Activated B cell treated with CpG ODN at 0.5 μM for 24 hours (primary cell): Measurements from ENCODE around the gene ZNF664. TPM values are rescaled to one million over a fixed set of nuclear protein-coding genes. Genes with fewer than 3 reads are reported as not detected.
"Not testable (repeated sequence)": the region's sequence is repeated elsewhere in the genome, so short reads cannot be mapped to it uniquely, and the experiment has no call there.

ENCODE experiments used
- ATAC-seq: fragments of 200-7000 bp; cut with Tn5 transposase; one replicate; pipeline ENCODE4 v1.10.0; 2021; ENCODE audit warnings: low read depth, mild to moderate bottlenecking, moderate library complexity
- CTCF ChIA-PET: fragments of 350-600 bp; sonication (Branson Sonifier 250); formaldehyde crosslinking; loops from one replicate; lab custom pipeline; 2021; ENCODE audit warnings: antibody characterized with exemption; lab: Charles Lee
- POLR2A ChIA-PET: fragments of 350-600 bp; sonication (Branson Sonifier 250); formaldehyde crosslinking; loops from one replicate; lab custom pipeline; 2021; ENCODE audit warnings: antibody characterized with exemption; lab: Charles Lee
- DNase-seq: peaks from one replicate; pipeline ENCODE4 v3.0.0; 2022
- H3K27ac Mint-ChIP-seq: one replicate; pipeline ENCODE4 v1.8.0; 2020; ENCODE audit warnings: mixed read lengths
- H3K27me3 Mint-ChIP-seq: one replicate; pipeline ENCODE4 v1.8.0; 2021; ENCODE audit warnings: mixed read lengths
- H3K36me3 Mint-ChIP-seq: one replicate; pipeline ENCODE4 v1.8.0; 2021; ENCODE audit warnings: low read depth, mixed read lengths
- H3K4me1 Mint-ChIP-seq: one replicate; pipeline ENCODE4 v1.8.0; 2021; ENCODE audit warnings: mixed read lengths
- H3K4me3 Mint-ChIP-seq: one replicate; pipeline ENCODE4 v1.8.0; 2020; ENCODE audit warnings: mild to moderate bottlenecking, mixed read lengths
- H3K9me3 Mint-ChIP-seq: one replicate; pipeline ENCODE4 v1.8.0; 2020; ENCODE audit warnings: mixed read lengths
- CTCF ChIP-seq: fragments of 200-600 bp; IDR thresholded peaks from one replicate; pipeline ENCODE4 v1.8.0; 2022; ENCODE audit warnings: antibody characterized with exemption, mild to moderate bottlenecking
- intact Hi-C: fragments of 100-400 bp; cut with micrococcal nuclease; formaldehyde crosslinking; loops from one replicate; pipeline ENCODE4 v1.15.1; 2024
- total RNA-seq: library from RNA; stranded (reverse); gene quantifications from 2 replicates; pipeline ENCODE4 v1.2.3, GENCODE V29; 2022

The ZNF664 gene
- total RNA-seq, 1 donor from 2014 or later: 40.7 TPM

GRCh38 chr12:123946152-123946515 is 26.9 kb upstream of the ZNF664 start:
- CTCF ChIA-PET: no interaction called here
- TF ChIP-seq CTCF: no peak
- DNase-seq (no peak), ATAC-seq (no peak)
- Mint-ChIP-seq H3K9me3 (no peaks in the 10 kb centered on the region), H3K36me3 (peaks cover 52% of the 10 kb centered on the region), H3K4me3 (no peak overlapping the region), H3K27ac (no peak overlapping the region), H3K4me1 (no peaks in the 10 kb centered on the region), H3K27me3 (no peaks in the 10 kb centered on the region)
- intact Hi-C loops: no loop called here
- POLR2A ChIA-PET: no interaction called here

DNA sequence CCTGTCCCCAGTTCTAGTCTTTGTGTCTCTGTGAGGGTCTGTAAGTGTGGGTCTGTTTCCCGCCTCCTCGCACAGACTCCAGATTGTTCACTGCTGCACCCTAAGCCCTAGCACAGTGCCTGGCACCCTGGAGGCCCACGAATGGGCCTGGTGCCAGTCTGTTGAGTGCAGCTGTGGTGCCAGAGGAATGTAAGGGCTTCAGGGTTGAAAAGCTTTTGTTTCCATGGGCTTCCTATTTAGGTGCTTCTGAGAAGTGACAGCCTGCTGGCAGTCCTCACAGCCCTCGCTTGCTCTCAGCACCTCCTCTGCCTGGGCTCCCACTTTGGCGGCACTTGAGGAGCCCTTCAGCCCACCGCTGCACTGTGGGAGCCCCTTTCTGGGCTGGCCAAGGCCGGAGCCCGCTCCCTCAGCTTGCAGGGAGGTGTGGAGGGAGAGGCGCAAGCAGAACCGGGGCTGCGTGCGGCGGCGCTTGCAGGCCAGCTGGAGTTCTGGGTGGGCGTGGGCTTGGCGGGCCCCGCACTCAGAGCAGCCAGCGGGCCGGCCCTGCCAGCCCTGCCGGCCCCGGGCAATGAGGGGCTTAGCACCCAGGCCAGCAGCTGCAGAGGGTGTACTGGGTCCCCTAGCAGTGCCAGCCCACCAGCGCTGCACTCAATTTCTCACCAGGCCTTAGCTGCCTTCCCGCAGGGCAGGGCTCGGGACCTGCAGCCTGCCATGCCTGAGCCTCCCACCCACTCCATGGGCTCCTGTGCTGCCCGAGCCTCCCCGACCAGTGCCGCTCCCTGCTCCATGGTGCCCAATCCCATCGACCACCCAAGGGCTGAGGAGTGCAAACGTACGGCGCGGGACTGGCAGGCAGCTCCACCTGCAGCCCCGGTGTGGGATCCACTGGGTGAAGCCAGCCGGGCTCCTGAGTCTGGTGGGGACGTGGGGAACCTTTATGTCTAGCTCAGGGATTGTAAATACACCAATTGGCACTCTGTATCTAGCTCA is 26.2 kb upstream of the ZNF664 start:
- H3K4me1 Mint-ChIP-seq, CTCF ChIA-PET, ATAC-seq, intact Hi-C loops, H3K27me3 Mint-ChIP-seq, H3K9me3 Mint-ChIP-seq, POLR2A ChIA-PET, H3K27ac Mint-ChIP-seq, H3K4me3 Mint-ChIP-seq, DNase-seq: not testable (repeated sequence)
- peaks cover 45% of the 10 kb centered on the region for H3K36me3 Mint-ChIP-seq

DNA sequence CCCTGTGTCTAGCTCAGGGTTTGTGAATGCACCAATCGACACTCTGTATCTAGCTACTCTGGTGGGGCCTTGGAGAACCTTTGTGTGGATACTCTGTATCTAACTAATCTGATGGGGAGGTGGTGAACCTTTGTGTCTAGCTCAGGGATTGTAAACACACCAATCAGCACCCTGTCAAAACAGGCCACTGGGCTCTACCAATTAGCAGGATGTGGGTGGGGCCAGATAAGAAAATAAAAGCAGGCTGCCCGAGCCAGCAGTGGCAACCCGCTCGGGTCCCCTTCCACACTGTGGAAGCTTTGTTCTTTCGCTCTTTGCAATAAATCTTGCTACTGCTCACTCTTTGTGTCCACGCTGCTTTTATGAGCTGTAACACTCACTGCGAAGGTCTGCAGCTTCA is 25.5 kb upstream of the ZNF664 start:
- ATAC-seq, H3K9me3 Mint-ChIP-seq, H3K4me1 Mint-ChIP-seq, DNase-seq, CTCF ChIA-PET, H3K27ac Mint-ChIP-seq, intact Hi-C loops, POLR2A ChIA-PET, H3K4me3 Mint-ChIP-seq, H3K27me3 Mint-ChIP-seq: not testable (repeated sequence)
- H3K36me3 Mint-ChIP-seq: peaks cover 38% of the 10 kb centered on the region

DNA sequence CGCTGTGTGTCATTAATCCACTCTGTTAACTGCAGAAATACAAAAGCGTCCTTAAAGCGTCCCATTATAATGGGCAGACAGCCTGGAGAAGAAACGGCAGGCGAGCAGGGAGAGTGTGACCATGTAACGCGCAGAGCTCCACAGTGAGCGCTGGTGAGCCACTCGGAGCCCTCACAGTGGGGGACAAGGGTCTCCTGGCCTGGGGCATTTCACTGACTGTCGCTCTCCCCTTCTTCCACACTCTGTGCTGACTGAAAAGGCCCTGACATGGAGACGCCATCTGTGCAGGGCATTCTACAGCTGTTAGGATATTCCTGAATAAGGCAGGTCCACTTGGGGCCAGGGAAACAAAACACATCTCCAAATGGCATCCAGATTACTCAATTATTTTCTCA is 24.6 kb upstream of the ZNF664 start:
- no peak overlapping the region for H3K27ac Mint-ChIP-seq
- intact Hi-C loops: no loop called here
- no peak for DNase-seq

DNA sequence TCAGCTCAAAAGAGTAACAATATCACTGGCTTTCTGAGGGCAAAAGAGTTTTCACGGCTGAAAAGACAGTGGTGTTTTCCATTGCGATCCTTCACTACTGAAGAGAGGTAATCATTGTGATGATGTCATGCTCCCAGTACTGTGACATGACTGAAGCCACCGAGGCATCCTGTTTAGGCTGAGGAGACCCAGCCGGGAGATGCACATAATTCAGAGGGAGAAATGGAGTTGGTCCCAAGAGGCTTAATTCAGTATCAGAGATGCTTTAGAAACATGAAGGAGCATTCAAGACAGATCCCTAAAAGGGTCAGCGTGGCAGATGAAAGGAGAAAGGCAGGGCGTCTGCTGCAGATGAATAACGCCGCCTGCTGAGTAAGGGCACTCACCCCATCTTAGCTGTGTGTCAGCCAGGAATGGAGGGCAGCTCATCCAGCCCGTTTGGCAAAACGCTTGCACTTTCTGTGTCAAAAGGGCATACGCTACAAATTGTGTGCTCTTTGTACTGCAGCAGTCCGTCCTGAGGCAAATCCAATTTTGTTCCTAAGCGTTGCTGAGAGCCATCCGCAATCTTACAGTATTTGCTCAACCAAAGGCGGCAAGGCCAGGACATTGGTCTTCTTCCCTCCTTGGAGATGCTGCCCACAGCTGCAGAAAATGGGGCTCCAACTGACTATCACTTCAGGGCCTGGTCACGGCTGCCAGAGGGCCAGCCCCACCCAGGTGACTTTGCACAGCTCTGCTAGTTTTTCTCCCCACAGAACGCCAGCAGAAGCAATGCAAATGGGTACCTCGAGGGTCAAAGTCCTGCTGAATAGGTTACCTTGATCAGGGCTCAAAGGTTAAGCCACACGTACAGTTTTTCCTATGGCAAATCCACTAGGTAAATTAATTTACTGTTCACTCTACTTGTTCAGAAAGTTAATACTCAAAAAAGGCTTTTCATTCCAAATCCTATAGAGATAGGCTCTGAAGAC is 23.9 kb upstream of the ZNF664 start:
- ChIA-PET POLR2A (no interaction called here), CTCF (no interaction called here)
- no peak for TF ChIP-seq CTCF
- Mint-ChIP-seq H3K36me3 (peaks cover 29% of the 10 kb centered on the region), H3K4me1 (no peaks in the 10 kb centered on the region), H3K9me3 (no peaks in the 10 kb centered on the region), H3K4me3 (no peak overlapping the region), H3K27me3 (no peaks in the 10 kb centered on the region), H3K27ac (no peak overlapping the region)
- DNase-seq: no peak
- ATAC-seq: no peak
- intact Hi-C loops: no loop called here

More for the DNA sequence above, 24.6 kb upstream of the ZNF664 start:
- Mint-ChIP-seq H3K27me3 (no peaks in the 10 kb centered on the region), H3K36me3 (peaks cover 33% of the 10 kb centered on the region), H3K4me3 (no peak overlapping the region), H3K4me1 (no peaks in the 10 kb centered on the region), H3K9me3 (no peaks in the 10 kb centered on the region)
- ChIA-PET POLR2A (no interaction called here), CTCF (no interaction called here)
- ATAC-seq: no peak
- no peak for TF ChIP-seq CTCF
